Breast epithelium (tissue), 4 donors: ENCODE data around the gene FOCAD. TPM values are rescaled to one million over a fixed set of nuclear protein-coding genes. Genes with fewer than 3 reads are reported as not detected.

Source experiments
- DNase-seq, 2 donors: peaks; one replicate each; pipeline ENCODE4 v3.0.0-alpha.2; 2019; ENCODE audit warnings: low spot score in 2 of 2
- H3K27ac ChIP-seq, 2 donors: fragments of 200-600 bp; sonication (generic) in 1 of 2; one replicate each; pipeline ENCODE4 v1.5.1; 2016 to 2019; ENCODE audit warnings: mild to moderate bottlenecking in 1 of 2
- H3K27me3 ChIP-seq, 2 donors: fragments of 200-600 bp; sonication (generic) in 1 of 2; one replicate each; pipeline versions ENCODE4 v1.5.1 to v1.6.0; 2017 to 2019; ENCODE audit warnings: control low read depth in 1 of 2, mild to moderate bottlenecking in 1 of 2
- H3K36me3 ChIP-seq: fragments of 200-600 bp; one replicate; pipeline ENCODE4 v1.5.1; 2019
- H3K4me1 ChIP-seq, 2 donors: fragments of 200-600 bp; sonication (generic); one replicate each; pipeline ENCODE4 v1.5.1; 2016 to 2019; ENCODE audit warnings: control low read depth in 1 of 2
- H3K4me3 ChIP-seq, 3 donors: fragments of 200-600 bp; sonication (generic); 1 replicate in 2 of 3; 2 replicates in 1 of 3; pipeline ENCODE4 v1.5.1; 2016 to 2019; ENCODE audit warnings: mild to moderate bottlenecking in 3 of 3, moderate library complexity in 2 of 3
- H3K9me3 ChIP-seq, 2 donors: fragments of 200-600 bp; sonication (generic) in 1 of 2; one replicate each; pipeline ENCODE4 v1.5.1; 2016 to 2019; ENCODE audit warnings: control low read depth in 1 of 2
- CTCF ChIP-seq, 3 donors: fragments of 450-650 bp; IDR thresholded peaks; one replicate each; pipeline ENCODE4 v1.5.1; 2016 to 2017; ENCODE audit warnings: antibody characterized with exemption in 3 of 3, mild to moderate bottlenecking in 3 of 3, moderate library complexity in 3 of 3
- POLR2A ChIP-seq: fragments of 450-650 bp; IDR thresholded peaks from one replicate; pipeline ENCODE4 v1.6.1; 2016; ENCODE audit warnings: antibody characterized with exemption, mild to moderate bottlenecking, moderate library complexity
- POLR2AphosphoS5 ChIP-seq, 3 donors: sonication (generic); formaldehyde crosslinking; IDR thresholded peaks; one replicate each; pipeline ENCODE4 v1.6.1; 2017; ENCODE audit warnings: antibody characterized with exemption in 3 of 3
- intact Hi-C: fragments of 100-400 bp; cut with DNase I; formaldehyde crosslinking; loops from one replicate; pipeline ENCODE4 v1.15.1; 2023; ENCODE audit warnings: low total_unique reads
- total RNA-seq, 3 donors: library from RNA; depleted of rRNA; stranded (reverse); fragments of >200 nt; gene quantifications; one replicate each; pipeline ENCODE4 v1.1.0, GENCODE V29; 2016

Gene FOCAD
- total RNA-seq, 3 donors from 2014 or later = 23.4 to 48.1 (median 36.7) TPM

- Histone ChIP-seq H3K4me3 (no peak overlapping the region), H3K36me3 (no peaks in the 10 kb centered on the region), H3K27ac (no peak overlapping the region), H3K9me3 (peaks cover 0 to 8% of the 10 kb centered on the region in 2 donors), H3K27me3 (no peaks in the 10 kb centered on the region), H3K4me1 (no peaks in the 10 kb centered on the region)
- no peak for DNase-seq
- TF ChIP-seq POLR2AphosphoS5 (IDR thresholded peaks at IDR 0.05) = no peak
- no peak for TF ChIP-seq CTCF (IDR thresholded peaks at IDR 0.05)
- no peak for TF ChIP-seq POLR2A
- intact Hi-C loops = loop anchor here (10.0 kb wide), 2 partner anchors 359 to 919 kb away; no protein-coding TSS in a partner anchor
These were observed 169.8 kb downstream of the FOCAD start for GRCh38 chr9:20853866-20854265.

- intact Hi-C loops = loop anchor here (10.0 kb wide), 2 partner anchors 360 to 920 kb away; no protein-coding TSS in a partner anchor
- H3K36me3 ChIP-seq = no peaks in the 10 kb centered on the region
- DNase-seq = no peak
- peaks cover 0 to 8% of the 10 kb centered on the region in 2 donors for H3K9me3 ChIP-seq
- TF ChIP-seq CTCF (IDR thresholded peaks at IDR 0.05) = no peak
- TF ChIP-seq POLR2A = no peak
- no peak for TF ChIP-seq POLR2AphosphoS5 (IDR thresholded peaks at IDR 0.05)
- H3K27ac ChIP-seq = no peak overlapping the region
- H3K4me1 ChIP-seq = no peaks in the 10 kb centered on the region
- H3K4me3 ChIP-seq = no peak overlapping the region
- H3K27me3 ChIP-seq = no peaks in the 10 kb centered on the region
These were observed 170.4 kb downstream of the FOCAD start for GRCh38 chr9:20854444-20854843.

DNA sequence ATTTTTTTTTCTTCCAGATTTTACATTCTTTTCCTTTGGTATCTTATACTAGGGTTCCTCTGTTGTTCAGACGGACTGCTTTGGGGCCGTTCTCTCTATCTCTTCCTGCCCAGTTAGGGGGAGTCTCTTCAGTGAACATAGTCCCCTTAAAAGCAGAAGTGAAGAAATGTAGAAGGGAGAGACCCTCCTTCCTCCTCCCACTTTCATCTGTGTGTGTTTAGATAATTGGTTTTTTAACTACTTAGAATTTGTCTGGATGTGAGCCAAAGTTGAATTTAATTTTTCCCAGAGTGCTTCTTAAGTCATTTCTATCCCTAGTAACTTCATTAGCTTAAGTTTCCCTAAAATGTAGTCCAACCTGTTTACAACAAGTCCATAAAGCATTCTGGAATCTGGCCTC is 179.9 kb downstream of the FOCAD start:
- DNase-seq = no peak
- Histone ChIP-seq H3K36me3 (no peaks in the 10 kb centered on the region), H3K27me3 (no peaks in the 10 kb centered on the region), H3K27ac (no peak overlapping the region), H3K9me3 (no peaks in the 10 kb centered on the region), H3K4me3 (no peak overlapping the region), H3K4me1 (no peaks in the 10 kb centered on the region)
- intact Hi-C loops = no loop called here
- no peak for TF ChIP-seq CTCF (IDR thresholded peaks at IDR 0.05)
- TF ChIP-seq POLR2AphosphoS5 (IDR thresholded peaks at IDR 0.05) = no peak
- no peak for TF ChIP-seq POLR2A

DNA sequence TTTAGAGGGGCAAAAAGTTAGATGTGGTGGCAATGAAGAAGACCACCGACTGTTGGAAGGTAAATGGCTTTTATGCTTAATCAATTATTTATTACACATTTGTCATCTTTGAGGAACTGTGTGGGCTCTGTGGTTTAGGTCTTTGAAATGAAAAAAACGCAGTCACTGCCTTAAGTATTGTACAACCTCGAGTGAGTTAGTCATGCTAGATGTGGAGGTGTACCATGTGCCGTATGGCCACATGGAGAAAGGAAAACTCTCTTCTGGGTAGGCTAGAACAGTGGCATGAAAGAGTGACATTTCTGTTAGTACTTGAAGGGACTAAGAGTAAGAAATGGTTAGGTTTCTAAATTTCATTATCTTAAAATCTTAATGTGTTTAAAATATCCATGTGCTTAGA is 181.3 kb downstream of the FOCAD start:
- no peaks in the 10 kb centered on the region for H3K27me3 ChIP-seq
- H3K4me1 ChIP-seq = no peaks in the 10 kb centered on the region
- H3K4me3 ChIP-seq = no peak overlapping the region
- no peak for DNase-seq
- intact Hi-C loops = no loop called here
- TF ChIP-seq POLR2A (no peak), CTCF (IDR thresholded peaks at IDR 0.05) (no peak), POLR2AphosphoS5 (IDR thresholded peaks at IDR 0.05) (no peak)
- no peak overlapping the region for H3K27ac ChIP-seq
- no peaks in the 10 kb centered on the region for H3K36me3 ChIP-seq
- no peaks in the 10 kb centered on the region for H3K9me3 ChIP-seq

DNA sequence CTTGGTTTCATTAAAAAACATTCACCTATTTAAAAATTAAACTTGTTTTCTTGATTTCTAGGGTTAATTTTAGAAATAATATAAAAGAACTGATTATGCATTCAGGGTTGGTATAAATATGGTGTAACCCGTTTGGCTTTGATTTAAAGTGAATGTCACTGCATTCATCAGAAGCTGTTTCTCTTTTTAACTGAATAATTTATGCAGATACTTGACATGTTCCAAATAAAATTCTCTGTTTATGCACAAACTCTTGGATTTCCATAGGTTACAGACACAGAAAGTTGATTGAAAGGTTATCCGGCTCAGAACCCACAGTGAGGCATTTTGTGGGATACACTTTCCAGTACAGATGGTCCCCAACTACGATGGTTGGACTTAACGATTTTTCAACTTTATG is 186.1 kb downstream of the FOCAD start:
- TF ChIP-seq CTCF (IDR thresholded peaks at IDR 0.05) (no peak), POLR2A (no peak), POLR2AphosphoS5 (IDR thresholded peaks at IDR 0.05) (no peak)
- Histone ChIP-seq H3K27me3 (no peaks in the 10 kb centered on the region), H3K9me3 (no peaks in the 10 kb centered on the region), H3K36me3 (no peaks in the 10 kb centered on the region), H3K27ac (no peak overlapping the region), H3K4me1 (no peaks in the 10 kb centered on the region), H3K4me3 (no peak overlapping the region)
- intact Hi-C loops = no loop called here
- DNase-seq = no peak
